ENCODE data around the gene MRPL2.

- no peak for TF ChIP-seq POLR2A (IDR thresholded peaks at IDR 0.05; ENCODE audit: low read depth, low read length)
- TF ChIP-seq POLR2AphosphoS5 (IDR thresholded peaks at IDR 0.05; ENCODE audit: low read depth, low read length) = no peak
These were observed 23.8 kb upstream of the MRPL2 start for GRCh38 chr6:43082806-43083655.

Measured in GM12892 (cell line).